Endothelial cell of hepatic sinusoid (primary cell): ENCODE data around the gene RABEP2.

ENCODE experiments used
- in situ Hi-C: cut with HindIII; loops from 2 replicates; pipeline ENCODE4 v1.10.0; 2017; ENCODE audit warnings: low sequenced_read_pairs

The RABEP2 gene

GRCh38 chr16:28863929-28864793 lies 60.9 kb downstream of the RABEP2 start:
- in situ Hi-C loops, result no loop called here

- in situ Hi-C loops, result no loop called here
Measured at GRCh38 chr16:28859326-28859725, 65.7 kb downstream of the RABEP2 start.

GRCh38 chr16:28858421-28858820 lies 66.6 kb downstream of the RABEP2 start:
- in situ Hi-C loops, result no loop called here
